Chondrocyte (in vitro differentiated cells): ENCODE data around the gene PDE11A. TPM values are rescaled to one million over a fixed set of nuclear protein-coding genes. Genes with fewer than 3 reads are reported as not detected.

Experiments used
- DNase-seq: peaks from one replicate; pipeline ENCODE4 v3.0.0; 2021; ENCODE audit warnings: mixed read lengths, low spot score
- H3K27ac Mint-ChIP-seq: one replicate; pipeline ENCODE4 v1.8.0; 2021; ENCODE audit warnings: mild to moderate bottlenecking, moderate library complexity, mixed read lengths; ENCODE audit not compliant: unreplicated experiment
- H3K27me3 Mint-ChIP-seq: 2 replicates; pipeline ENCODE4 v1.8.0; 2021; ENCODE audit warnings: low read depth, mixed read lengths
- H3K36me3 Mint-ChIP-seq: 2 replicates; pipeline ENCODE4 v1.8.0; 2021; ENCODE audit warnings: low read depth, mixed read lengths
- H3K4me1 Mint-ChIP-seq: 2 replicates; pipeline ENCODE4 v1.8.0; 2021; ENCODE audit warnings: low read depth, mild to moderate bottlenecking, mixed read lengths
- H3K4me3 Mint-ChIP-seq: one replicate; pipeline ENCODE4 v1.8.0; 2021; ENCODE audit warnings: mild to moderate bottlenecking, moderate library complexity, mixed read lengths; ENCODE audit not compliant: unreplicated experiment
- H3K9me3 Mint-ChIP-seq: 2 replicates; pipeline ENCODE4 v1.8.0; 2021; ENCODE audit warnings: low read depth, mixed read lengths
- total RNA-seq: library from RNA; stranded (reverse); gene quantifications from 3 replicates; pipeline ENCODE4 v1.2.1, GENCODE V29; 2021
- TF ChIP-seq, protein P1 (sequence below): fragments of 200-600 bp; sonication (generic); IDR thresholded peaks from 2 replicates; pipeline ENCODE4 v1.5.0; 2021; ENCODE audit warnings: antibody characterized with exemption, mild to moderate bottlenecking, moderate library complexity

Gene PDE11A
- total RNA-seq, 1 donor from 2014 or later = 2.1 TPM

DNA sequence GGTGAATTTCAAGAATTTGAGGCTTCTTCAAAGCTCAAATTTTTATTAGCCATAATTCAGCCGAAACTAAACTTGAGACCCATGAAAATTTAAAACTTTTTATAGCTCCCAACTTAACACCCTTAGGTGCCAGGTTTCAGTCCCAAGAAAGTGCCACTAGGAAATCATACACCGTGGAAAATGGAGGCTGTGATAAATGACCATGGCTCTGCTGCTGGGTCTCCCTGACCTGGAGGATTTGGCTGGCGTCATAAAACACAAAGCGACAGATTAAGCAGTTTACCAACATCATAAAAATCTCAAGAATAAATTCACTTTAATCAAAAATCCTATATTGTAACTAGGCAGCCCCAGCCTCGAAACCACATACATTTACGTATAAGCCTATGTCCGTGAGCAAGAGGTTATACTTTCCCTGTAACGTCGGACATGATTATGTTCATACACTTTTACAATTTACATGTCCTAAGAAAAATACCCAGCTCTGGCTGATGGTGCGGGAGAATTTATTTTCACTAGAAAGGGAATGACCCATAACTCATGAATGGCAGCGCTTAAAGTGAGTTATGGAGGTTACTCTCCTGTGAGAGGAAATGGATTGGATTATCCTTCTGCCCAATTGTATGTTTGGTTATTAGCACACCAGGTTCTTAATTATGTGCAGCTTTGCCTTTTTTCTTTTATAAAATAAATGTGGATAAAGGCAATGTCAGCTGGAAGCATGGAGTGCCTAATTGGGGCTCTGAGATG is 350.6 kb downstream of the PDE11A start:
- Mint-ChIP-seq H3K36me3 (peaks cover 2% of the 10 kb centered on the region), H3K4me3 (no peak overlapping the region), H3K4me1 (no peaks in the 10 kb centered on the region), H3K27ac (no peak overlapping the region), H3K27me3 (peaks cover 6% of the 10 kb centered on the region), H3K9me3 (no peaks in the 10 kb centered on the region)
- TF ChIP-seq, protein P1, sequence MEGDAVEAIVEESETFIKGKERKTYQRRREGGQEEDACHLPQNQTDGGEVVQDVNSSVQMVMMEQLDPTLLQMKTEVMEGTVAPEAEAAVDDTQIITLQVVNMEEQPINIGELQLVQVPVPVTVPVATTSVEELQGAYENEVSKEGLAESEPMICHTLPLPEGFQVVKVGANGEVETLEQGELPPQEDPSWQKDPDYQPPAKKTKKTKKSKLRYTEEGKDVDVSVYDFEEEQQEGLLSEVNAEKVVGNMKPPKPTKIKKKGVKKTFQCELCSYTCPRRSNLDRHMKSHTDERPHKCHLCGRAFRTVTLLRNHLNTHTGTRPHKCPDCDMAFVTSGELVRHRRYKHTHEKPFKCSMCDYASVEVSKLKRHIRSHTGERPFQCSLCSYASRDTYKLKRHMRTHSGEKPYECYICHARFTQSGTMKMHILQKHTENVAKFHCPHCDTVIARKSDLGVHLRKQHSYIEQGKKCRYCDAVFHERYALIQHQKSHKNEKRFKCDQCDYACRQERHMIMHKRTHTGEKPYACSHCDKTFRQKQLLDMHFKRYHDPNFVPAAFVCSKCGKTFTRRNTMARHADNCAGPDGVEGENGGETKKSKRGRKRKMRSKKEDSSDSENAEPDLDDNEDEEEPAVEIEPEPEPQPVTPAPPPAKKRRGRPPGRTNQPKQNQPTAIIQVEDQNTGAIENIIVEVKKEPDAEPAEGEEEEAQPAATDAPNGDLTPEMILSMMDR = no peak
- DNase-seq = no peak

DNA sequence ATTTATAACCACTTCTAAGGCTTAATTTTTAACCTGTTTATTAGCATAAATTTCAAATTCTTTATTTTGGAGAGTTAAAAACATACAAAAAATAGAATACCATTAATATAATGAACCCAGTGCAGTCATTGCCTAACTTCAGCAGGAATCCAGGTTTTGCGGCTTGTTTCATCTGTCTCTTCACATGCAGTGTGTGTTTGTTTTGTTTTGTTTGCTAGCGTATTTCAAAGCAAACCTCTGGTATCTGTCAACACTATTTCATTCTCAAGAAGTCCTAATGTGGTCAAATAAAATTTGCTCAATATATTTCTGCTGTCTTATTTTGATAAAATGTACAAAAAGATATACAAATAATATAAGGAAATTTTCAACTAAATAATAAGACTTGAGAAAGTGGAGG is 351.5 kb downstream of the PDE11A start:
- Mint-ChIP-seq H3K36me3 (no peaks in the 10 kb centered on the region), H3K27me3 (peaks cover 4% of the 10 kb centered on the region), H3K9me3 (no peaks in the 10 kb centered on the region), H3K27ac (no peak overlapping the region), H3K4me1 (no peaks in the 10 kb centered on the region), H3K4me3 (no peak overlapping the region)
- no peak for DNase-seq
- TF ChIP-seq, protein P1 = no peak

DNA sequence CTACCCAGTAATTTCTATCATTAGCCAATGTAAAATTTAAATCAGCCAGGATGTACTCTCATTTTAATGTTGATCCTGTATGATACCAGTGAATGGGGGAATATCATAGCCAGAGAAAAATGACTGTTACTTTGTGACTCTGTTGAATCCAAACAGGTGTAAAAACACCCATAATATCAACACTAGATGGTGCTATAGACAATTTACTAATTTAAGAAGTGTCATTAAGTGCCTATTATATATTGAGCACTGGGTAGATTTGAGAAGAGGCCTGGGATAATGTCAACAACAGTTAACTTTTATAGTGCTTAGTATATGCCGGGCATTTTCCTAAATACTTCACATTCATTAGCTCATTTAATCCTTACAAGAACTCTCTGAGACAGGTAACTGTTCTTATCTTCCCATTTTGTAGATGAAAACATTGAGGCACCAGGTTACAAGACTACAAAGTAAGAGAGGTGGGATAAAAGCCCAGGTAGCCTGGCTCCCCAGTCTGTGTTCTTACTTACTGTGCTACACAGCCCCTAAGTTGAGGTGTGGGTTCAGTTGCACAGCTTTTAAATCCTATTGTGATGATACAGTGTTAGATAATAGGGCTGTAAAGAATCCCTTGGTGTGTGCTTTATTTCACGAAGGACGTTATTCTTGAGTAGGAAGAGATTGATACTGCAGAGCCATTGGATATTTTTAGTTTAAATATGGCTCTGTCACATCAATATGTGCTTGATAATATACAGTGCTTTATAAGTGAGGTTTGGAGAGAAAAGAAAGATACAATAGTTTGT is 354.6 kb downstream of the PDE11A start:
- DNase-seq = no peak
- Mint-ChIP-seq H3K4me1 (no peaks in the 10 kb centered on the region), H3K9me3 (no peaks in the 10 kb centered on the region), H3K27ac (no peak overlapping the region), H3K36me3 (no peaks in the 10 kb centered on the region), H3K4me3 (no peak overlapping the region), H3K27me3 (peaks cover 13% of the 10 kb centered on the region)
- TF ChIP-seq, protein P1 = peak; percentile 69

DNA sequence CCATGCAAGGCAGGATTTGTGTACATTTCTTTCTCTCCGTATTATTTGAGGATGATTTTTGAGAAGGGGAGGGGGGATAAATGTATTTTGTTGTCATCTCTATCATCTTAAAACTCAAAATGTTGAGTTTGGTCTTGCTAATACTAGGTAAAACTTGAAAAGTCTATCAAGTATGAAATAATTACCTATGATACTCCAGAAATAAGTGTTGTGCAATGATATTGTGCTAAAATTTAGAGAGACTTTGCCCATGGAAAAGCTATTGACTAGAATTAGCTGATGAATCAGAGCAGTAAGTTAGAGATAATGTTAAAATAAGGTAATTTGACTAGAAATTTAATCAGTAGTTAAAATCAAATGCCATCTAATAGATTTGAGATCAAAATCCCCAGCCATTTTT is 356.1 kb downstream of the PDE11A start:
- Mint-ChIP-seq H3K9me3 (no peaks in the 10 kb centered on the region), H3K36me3 (no peaks in the 10 kb centered on the region), H3K27me3 (peaks cover 13% of the 10 kb centered on the region), H3K4me1 (no peaks in the 10 kb centered on the region), H3K27ac (no peak overlapping the region), H3K4me3 (no peak overlapping the region)
- TF ChIP-seq, protein P1 = no peak
- no peak for DNase-seq

DNA sequence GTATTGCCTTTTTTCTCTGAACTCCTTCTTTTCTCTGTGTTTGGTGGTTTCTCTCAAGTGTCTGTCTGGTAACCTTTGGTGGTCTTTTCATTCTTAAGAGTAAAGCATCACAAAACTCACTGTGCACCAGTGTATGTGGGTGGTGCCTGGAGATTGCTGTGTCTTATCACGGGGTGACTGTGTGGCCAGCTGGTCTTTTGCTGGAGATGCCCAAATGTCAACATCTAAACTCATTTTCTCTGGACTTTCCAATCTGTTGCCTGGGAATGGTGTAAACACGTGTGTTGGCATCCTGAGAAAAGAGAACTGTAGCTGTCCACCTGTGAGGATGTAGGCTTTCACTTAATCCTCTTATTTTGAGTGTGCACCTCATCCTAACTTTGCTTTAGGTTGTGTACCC is 356.8 kb downstream of the PDE11A start:
- Mint-ChIP-seq H3K36me3 (no peaks in the 10 kb centered on the region), H3K27ac (no peak overlapping the region), H3K27me3 (peaks cover 13% of the 10 kb centered on the region), H3K4me1 (no peaks in the 10 kb centered on the region), H3K9me3 (no peaks in the 10 kb centered on the region), H3K4me3 (no peak overlapping the region)
- TF ChIP-seq, protein P1 = no peak
- DNase-seq = no peak
